ENCODE data around the gene COLEC11.
A peak's percentile ranks its signal among the peaks of the same experiment; 100 is the strongest.

The COLEC11 gene

DNA sequence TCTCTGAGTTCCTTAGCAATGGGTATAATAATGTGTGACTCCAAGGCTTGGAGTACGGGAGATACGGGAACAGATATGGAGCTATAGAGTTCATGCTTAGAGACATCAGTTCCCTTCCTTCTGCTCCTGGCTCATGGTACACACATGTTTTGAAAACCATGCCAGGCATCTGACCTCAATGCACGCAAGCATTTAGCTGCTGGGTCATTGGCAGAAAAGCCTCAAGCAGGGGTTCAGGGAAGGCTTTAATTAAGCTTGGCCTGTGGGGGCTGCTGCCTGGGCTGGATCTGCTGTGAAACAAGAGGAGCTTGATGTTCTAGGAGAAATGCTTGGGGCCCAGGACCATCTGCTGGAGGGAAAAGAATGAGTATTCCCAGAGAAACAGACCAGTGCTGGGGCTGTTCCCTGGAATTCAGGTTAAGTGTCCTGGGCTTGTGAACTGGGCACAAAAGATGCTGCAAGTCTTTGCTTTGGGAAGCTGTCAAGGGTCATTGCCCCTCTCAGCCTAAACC lies 66.3 kb downstream of the COLEC11 start:
- TF ChIP-seq JUND (IDR thresholded peaks at IDR 0.05; ENCODE audit: low read depth), result no peak
- DNase-seq (ENCODE audit: low read depth in 1 of 2, low spot score in 1 of 2), result no peak
- in situ Hi-C loops (cut with HindIII; ENCODE audit: low pct_unique_long_range_greater_than_20kb, low sequenced_read_pairs), result no loop called here

DNA sequence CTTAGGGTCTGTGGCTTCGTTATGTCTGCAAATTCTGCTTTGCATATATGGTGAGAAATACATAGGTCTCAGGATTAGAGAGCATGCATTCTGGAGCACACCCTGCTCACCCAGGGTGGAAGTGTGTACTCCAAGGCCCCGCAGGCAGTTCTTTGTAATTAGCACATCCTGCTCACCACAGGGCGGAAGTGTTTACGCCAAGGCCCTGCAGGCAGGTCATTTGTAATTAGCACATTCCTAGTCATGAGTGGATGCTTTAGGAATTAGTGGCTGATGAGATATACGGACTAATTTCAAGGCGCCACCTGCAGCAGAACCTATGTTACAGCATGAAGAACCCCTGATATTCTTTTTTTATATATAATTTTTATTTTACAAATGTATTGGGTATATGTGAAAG lies 67.3 kb downstream of the COLEC11 start:
- in situ Hi-C loops (cut with HindIII; ENCODE audit: low pct_unique_long_range_greater_than_20kb, low sequenced_read_pairs), result no loop called here
- peak; percentile 23; the same call in 1 of the 2 replicates for TF ChIP-seq JUND (IDR thresholded peaks at IDR 0.05; ENCODE audit: low read depth)
- DNase-seq (ENCODE audit: low read depth in 1 of 2, low spot score in 1 of 2), result peak; percentile 35 to 78

DNA sequence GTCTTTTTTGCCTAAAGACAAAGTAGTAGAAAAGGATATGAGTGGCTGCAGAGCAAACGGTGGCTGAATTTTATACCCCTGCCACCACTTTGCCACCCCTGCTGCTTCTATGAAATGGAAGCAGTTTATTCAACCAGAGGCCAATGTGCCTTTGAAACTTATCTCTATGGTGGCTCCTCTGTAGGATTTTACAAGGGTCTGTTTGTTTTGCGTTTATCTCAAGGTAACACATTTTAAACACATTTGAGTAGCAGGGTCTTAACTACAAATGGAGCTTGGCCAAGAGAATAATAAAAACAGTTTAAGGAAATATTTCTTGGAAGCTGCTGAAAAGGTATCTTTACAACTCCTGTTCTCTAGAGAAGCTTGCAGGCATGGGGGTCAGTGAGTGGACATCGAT lies 69.2 kb downstream of the COLEC11 start:
- in situ Hi-C loops (cut with HindIII; ENCODE audit: low pct_unique_long_range_greater_than_20kb, low sequenced_read_pairs), result no loop called here
- DNase-seq (ENCODE audit: low read depth in 1 of 2, low spot score in 1 of 2), result no peak
- no peak for TF ChIP-seq JUND (IDR thresholded peaks at IDR 0.05; ENCODE audit: low read depth)

DNA sequence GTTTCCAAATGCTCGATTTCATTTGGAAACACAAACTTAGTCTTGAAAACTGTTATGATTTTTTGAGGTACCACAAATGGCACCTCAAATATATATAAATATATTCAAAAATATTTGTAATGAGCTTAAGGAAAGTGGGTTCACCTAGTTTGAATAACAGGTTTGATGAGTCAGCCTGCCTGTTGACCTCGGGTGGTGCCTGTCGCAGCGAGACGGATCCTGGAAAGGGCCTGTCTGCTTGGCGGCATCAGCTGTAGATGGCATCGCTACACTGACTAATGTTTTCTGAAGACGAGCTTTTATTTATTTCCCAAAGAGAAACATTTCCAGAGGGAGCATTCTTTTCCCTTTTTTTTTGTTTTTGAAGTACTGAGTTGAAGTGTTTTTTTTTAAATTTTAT lies 70.0 kb downstream of the COLEC11 start:
- in situ Hi-C loops (cut with HindIII; ENCODE audit: low pct_unique_long_range_greater_than_20kb, low sequenced_read_pairs), result no loop called here
- peak in 1 of 2 experiments; percentile 30 for DNase-seq (ENCODE audit: low read depth in 1 of 2, low spot score in 1 of 2)
- no peak for TF ChIP-seq JUND (IDR thresholded peaks at IDR 0.05; ENCODE audit: low read depth)

DNA sequence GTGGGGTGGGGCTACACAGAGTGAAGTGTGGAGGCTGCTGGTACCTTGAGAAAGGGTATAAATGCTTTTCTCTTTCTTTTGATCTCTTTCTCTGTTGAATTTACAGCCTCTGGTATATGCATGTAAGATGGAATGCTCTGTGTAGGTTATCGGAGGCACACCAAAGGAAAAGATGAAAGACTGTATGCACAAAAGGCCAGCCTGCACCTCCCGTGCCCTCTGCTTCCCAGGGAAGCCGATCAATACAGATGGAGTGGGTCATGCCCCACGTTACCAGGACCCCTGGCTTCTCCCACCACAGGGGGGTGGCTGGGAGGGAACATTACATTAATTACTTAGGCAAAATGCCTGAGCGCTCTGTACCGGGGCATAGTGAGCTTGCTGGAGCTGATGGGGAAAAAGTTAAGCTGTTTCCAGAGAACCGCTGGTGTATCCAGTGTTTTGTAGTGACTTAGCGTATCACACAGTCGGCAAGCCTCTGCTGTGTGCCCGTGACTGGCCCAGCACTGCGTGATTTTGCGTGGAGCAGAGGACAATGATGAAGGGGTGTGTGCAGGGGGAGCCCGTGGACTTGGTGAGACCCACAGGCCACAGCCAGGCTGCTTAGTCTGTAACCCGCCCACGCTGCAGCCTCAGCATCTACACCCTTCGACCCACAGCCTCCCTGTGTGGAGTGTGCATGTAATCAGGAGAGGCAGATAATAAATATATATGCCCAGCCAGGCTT lies 71.1 kb downstream of the COLEC11 start:
- in situ Hi-C loops (cut with HindIII; ENCODE audit: low pct_unique_long_range_greater_than_20kb, low sequenced_read_pairs), result no loop called here
- TF ChIP-seq JUND (IDR thresholded peaks at IDR 0.05; ENCODE audit: low read depth), result no peak
- DNase-seq (ENCODE audit: low read depth in 1 of 2, low spot score in 1 of 2), result no peak

DNA sequence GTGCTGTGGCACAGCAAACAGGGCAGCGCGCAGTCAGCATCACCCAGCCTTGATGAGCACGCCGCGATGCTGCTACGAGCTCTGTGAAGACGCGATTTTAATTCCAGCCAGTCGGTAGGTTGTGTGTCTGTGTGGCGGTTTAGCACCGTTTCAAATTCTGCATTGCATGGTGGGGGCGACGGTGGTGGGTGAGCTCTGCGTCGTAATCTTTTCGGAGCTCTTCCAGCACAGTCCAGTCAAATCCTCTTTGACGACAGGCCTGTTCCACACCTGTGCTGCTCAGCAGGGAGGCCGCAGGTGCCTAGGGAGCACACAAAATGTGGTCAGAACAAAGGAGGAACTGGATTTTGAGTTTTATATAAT lies 71.7 kb downstream of the COLEC11 start:
- in situ Hi-C loops (cut with HindIII; ENCODE audit: low pct_unique_long_range_greater_than_20kb, low sequenced_read_pairs), result no loop called here
- TF ChIP-seq JUND (IDR thresholded peaks at IDR 0.05; ENCODE audit: low read depth), result no peak
- DNase-seq (ENCODE audit: low read depth in 1 of 2, low spot score in 1 of 2), result no peak

DNA sequence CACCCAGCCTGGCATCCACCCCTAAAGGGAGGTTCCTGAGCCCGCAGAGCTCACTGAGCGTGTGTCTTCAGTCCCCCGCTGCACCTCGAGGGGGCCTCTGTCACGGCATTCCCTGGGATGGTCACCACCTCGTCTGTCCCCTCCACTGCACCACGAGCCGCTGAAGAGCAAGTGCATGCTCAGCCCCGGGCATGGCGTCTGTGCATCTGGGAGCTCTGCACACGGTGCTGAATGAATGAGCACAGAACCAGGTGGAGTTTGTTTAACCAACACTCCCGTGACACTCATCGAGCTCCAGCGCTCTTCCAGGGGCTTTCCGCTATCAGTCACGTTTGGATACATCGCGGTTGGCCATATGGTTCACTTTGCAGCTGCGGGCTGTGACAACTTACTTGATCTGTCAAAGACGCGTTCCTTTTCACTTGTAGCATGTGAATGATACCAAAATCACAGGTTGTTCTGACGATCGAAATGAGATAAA lies 72.3 kb downstream of the COLEC11 start:
- no peak for TF ChIP-seq JUND (IDR thresholded peaks at IDR 0.05; ENCODE audit: low read depth)
- in situ Hi-C loops (cut with HindIII; ENCODE audit: low pct_unique_long_range_greater_than_20kb, low sequenced_read_pairs), result no loop called here
- no peak for DNase-seq (ENCODE audit: low read depth in 1 of 2, low spot score in 1 of 2)

DNA sequence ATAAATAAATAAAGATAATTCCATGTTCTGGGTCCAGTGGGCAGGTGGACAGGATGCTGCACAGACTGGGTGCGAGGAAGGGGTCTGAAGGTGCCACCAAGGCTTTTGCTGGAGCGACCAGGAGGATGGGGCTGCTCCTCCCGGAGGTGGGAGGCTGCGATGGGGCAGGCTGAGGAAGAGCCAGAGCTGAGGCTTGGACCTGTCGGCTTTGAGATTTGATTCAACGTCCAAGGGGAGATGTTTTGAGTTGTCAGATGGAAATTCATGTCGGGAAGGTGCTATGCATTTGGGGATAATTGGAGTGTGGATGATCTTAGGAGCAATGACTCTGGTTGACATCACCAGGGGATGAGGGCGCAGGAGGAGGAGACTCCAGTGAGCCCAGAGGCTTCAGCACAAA lies 74.7 kb downstream of the COLEC11 start:
- in situ Hi-C loops (cut with HindIII; ENCODE audit: low pct_unique_long_range_greater_than_20kb, low sequenced_read_pairs), result no loop called here
- TF ChIP-seq JUND (IDR thresholded peaks at IDR 0.05; ENCODE audit: low read depth), result no peak
- DNase-seq (ENCODE audit: low read depth in 1 of 2, low spot score in 1 of 2), result no peak

DNA sequence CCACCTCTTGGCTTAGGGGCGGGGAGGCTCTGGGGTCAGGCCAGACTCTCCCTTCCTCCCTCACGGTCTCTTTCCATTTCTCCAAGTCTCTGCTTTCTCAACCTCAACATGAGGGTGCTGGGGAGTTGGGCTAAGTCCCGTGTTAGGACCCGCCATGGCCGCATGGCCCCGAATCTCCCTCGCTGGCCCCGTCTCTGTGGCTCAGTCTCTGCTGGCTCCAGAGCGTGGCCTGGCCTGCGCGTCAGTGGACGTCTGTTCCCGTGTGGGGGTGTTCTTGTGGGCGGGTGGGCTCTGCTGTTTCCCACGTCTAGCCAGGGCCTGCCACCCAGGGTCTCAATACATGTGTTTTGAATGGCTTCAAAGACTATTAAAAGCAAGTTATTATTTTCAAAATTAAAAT lies 75.5 kb downstream of the COLEC11 start:
- no peak for DNase-seq (ENCODE audit: low read depth in 1 of 2, low spot score in 1 of 2)
- in situ Hi-C loops (cut with HindIII; ENCODE audit: low pct_unique_long_range_greater_than_20kb, low sequenced_read_pairs), result no loop called here
- TF ChIP-seq JUND (IDR thresholded peaks at IDR 0.05; ENCODE audit: low read depth), result no peak

DNA sequence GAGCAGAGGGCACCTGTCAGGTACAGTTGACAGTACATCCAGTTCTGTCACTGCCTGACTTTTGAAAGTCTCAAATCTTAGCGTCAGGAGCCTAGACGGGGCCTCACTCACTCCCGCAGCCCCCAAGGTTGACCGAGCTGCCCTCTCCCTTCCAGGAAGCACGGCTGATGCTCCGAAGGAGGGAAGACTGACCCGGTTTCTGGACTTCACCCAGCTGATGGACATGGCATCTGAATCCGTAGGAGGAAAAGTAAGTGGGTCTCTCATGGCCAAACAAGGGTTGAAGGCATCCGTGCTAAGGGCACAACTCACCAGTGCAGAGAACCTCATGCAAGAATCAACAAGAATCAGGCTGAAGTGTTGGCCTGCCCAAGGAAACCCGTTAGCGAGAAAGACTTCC lies 76.0 kb downstream of the COLEC11 start:
- in situ Hi-C loops (cut with HindIII; ENCODE audit: low pct_unique_long_range_greater_than_20kb, low sequenced_read_pairs), result no loop called here
- DNase-seq (ENCODE audit: low read depth in 1 of 2, low spot score in 1 of 2), result no peak
- TF ChIP-seq JUND (IDR thresholded peaks at IDR 0.05; ENCODE audit: low read depth), result no peak

DNA sequence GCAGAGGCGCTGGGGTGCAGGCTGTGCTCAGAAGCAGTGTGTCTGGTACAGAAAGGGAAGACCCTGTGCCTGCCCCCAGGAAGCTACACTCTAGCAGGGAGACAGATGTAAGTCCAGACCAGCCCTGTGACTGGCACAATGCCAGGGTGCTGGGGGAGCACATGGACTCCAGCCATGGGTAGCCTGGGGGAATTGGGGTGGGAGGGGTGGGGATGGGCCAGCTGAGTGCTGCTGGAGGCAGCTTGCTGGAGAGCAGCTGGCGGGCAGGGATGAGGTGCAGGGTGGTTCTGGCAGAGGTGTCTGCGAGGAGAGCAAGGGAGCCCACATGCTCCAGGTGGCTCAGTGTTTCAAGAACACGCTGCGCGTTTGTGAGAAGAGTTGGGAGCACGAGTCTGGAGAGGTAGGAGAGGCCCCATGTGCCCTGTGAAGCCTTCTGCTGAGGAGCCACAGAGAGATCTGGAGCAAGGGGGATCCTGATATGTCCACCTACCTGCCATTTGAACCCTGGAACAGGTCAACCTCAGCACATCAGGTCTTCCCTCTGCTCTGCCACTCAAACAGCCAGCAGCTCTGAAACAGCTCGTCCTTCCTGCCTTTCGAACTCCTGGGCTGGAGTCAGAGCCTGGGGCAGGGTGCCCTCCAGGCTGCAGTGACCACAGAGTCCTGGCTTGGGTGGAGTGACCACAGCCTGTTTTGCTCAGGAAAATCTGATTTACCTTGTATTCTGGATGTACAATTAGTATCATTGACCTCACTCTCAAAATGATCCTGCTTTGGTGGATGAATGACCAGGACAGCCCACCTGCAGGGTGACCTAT lies 78.2 kb downstream of the COLEC11 start:
- DNase-seq (ENCODE audit: low read depth in 1 of 2, low spot score in 1 of 2), result no peak
- in situ Hi-C loops (cut with HindIII; ENCODE audit: low pct_unique_long_range_greater_than_20kb, low sequenced_read_pairs), result no loop called here

DNA sequence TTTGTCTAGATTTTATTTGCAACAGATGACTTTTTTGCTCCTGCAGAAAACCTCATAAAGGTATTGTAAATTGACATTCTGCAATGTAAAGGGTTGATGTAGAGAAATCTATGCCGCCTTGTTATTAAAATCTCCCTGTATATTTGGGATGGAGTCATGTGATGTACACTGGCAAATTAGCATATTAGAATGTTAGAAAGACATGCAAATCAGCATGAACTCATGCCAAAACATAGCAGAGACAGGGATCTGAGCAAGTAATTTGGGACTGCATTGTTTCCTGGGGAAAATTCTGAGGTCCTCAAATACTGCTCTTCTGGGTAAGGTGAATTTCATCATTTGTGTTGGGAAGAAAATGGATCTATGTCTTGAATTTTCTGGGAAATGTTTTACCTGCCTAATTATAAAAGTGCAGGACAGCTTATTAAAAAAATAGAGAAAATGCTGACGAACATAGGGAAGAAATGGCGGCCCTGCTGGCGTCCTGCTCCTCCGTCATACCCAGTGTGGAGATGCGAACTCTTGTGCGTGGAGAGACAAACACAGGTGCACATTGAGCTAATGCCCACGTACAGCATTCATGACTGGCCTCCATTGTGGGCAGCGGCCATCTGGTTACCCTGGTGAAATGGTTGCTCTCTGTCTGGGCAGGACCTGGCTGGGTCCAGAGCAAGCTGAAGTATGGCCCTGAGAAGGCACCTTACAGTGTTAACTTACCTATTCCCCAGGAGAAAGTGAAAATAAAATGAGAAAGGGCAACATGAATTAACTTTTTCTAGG lies 79.3 kb downstream of the COLEC11 start:
- in situ Hi-C loops (cut with HindIII; ENCODE audit: low pct_unique_long_range_greater_than_20kb, low sequenced_read_pairs), result no loop called here
- no peak for DNase-seq (ENCODE audit: low read depth in 1 of 2, low spot score in 1 of 2)
- no peak for TF ChIP-seq JUND (IDR thresholded peaks at IDR 0.05; ENCODE audit: low read depth)

More for the DNA sequence above, 78.2 kb downstream of the COLEC11 start:
- TF ChIP-seq JUND (IDR thresholded peaks at IDR 0.05; ENCODE audit: low read depth), result no peak
